Testis (tissue), 3 donors: ENCODE results near the gene WWP2. TPM values are rescaled to one million over a fixed set of nuclear protein-coding genes. Genes with fewer than 3 reads are reported as not detected.
"Not testable (repeated sequence)": the region's sequence is repeated elsewhere in the genome, so short reads cannot be mapped to it uniquely, and the experiment has no call there.

Experiments
- DNase-seq: peaks from one replicate; pipeline ENCODE4 v3.0.0-alpha.2; 2019
- H3K27ac ChIP-seq, 2 donors: fragments of 200-600 bp; sonication (generic); one replicate each; pipeline ENCODE4 v1.5.1; 2019
- H3K27me3 ChIP-seq: fragments of 200-600 bp; sonication (generic); one replicate; pipeline ENCODE4 v1.5.1; 2019
- H3K36me3 ChIP-seq: fragments of 200-600 bp; sonication (generic); one replicate; pipeline ENCODE4 v1.5.1; 2017; ENCODE audit warnings: low read depth; ENCODE audit errors: missing control alignments
- H3K4me1 ChIP-seq: fragments of 200-600 bp; sonication (generic); one replicate; pipeline ENCODE4 v1.5.1; 2019
- H3K4me3 ChIP-seq, 2 donors: fragments of 200-600 bp; sonication (generic); one replicate each; pipeline ENCODE4 v1.5.1; 2017 to 2019
- H3K9me3 ChIP-seq: fragments of 200-600 bp; sonication (generic); one replicate; pipeline ENCODE4 v1.5.1; 2017
- CTCF ChIP-seq, 3 experiments: fragments of 450-650 bp in 2 of 3; fragments of 200-600 bp in 1 of 3; sonication (generic) in 1 of 3; IDR thresholded peaks; one replicate each; pipeline ENCODE4 v1.5.1; 2016 to 2019; ENCODE audit warnings: antibody characterized with exemption in 3 of 3, mild to moderate bottlenecking in 2 of 3, moderate library complexity in 1 of 3
- POLR2A ChIP-seq: fragments of 450-650 bp; IDR thresholded peaks from one replicate; pipeline ENCODE4 v1.6.1; 2017; ENCODE audit warnings: antibody characterized with exemption, mild to moderate bottlenecking, moderate library complexity
- WGBS, 2 donors: methylation state at CpG; one replicate each; pipeline ENCODE4 v1.1.5; 2018; 5-methylcytosine and 5-hydroxymethylcytosine counted together
- intact Hi-C: fragments of 100-400 bp; cut with DNase I; formaldehyde crosslinking; loops from one replicate; pipeline ENCODE4 v1.15.1; 2023; ENCODE audit warnings: low total_unique reads
- polyA plus RNA-seq: library from polyadenylated mRNA; stranded (reverse); fragments of 350-450 nt; fragmentation: Illumina TruSeq; extraction: RNeasy Lipid Tissue Mini Kit (QIAGEN cat#74804); gene quantifications from one replicate; pipeline ENCODE4 v1.2.3, GENCODE V29; 2014; ENCODE audit warnings: low read depth, low replicate concordance; ENCODE audit not compliant: insufficient read depth
- total RNA-seq, 2 donors: library from RNA; depleted of rRNA; stranded (reverse); fragments of >200 nt; gene quantifications; one replicate each; pipeline ENCODE4 v1.2.3, GENCODE V29; 2016

The WWP2 gene
- total and polyA plus RNA-seq, 3 donors from 2014 or later = 46.4 to 60.6 (median 57.6) TPM

- 65 to 66% methylated on average over 14 to 15 of the region's 15 CpGs for WGBS, 2 donors
- no peaks in the 10 kb centered on the region for H3K27me3 ChIP-seq
- H3K36me3 ChIP-seq = no peaks in the 10 kb centered on the region
- no peak overlapping the region for H3K4me3 ChIP-seq
- peaks cover 11% of the 10 kb centered on the region for H3K4me1 ChIP-seq
- intact Hi-C loops = no loop called here
- peak overlapping the region; percentile 44 to 67 for H3K27ac ChIP-seq
- TF ChIP-seq CTCF (IDR thresholded peaks at IDR 0.05) (no peak), POLR2A (no peak)
- no peaks in the 10 kb centered on the region for H3K9me3 ChIP-seq
- peak; percentile 74 for DNase-seq
Observed at GRCh38 chr16:69820926-69821541, 58.9 kb downstream of the WWP2 start.

DNA sequence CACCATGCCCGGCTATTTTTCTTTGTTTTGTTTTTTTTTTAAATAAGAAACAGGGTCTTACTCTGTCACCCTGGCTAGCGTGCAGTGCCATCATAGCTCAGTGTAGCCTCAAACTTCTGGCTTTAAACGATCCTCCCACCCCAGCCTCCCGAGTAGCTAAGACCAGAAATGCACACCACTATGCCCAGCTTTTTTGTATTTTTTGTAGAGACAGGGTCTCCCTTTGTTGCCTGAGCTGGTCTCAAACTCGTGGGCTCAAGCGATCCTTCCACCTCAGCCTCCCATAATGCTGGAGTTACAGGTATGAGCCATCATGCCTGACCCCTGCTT is 59.7 kb downstream of the WWP2 start:
- TF ChIP-seq POLR2A (no peak), CTCF (IDR thresholded peaks at IDR 0.05) (no peak)
- 90 to 93% methylated on average over 6 of the region's 6 CpGs for WGBS, 2 donors
- Histone ChIP-seq H3K4me1 (peaks cover 11% of the 10 kb centered on the region), H3K27me3 (no peaks in the 10 kb centered on the region), H3K4me3 (no peak overlapping the region), H3K36me3 (no peaks in the 10 kb centered on the region), H3K9me3 (no peaks in the 10 kb centered on the region), H3K27ac (no peak overlapping the region)
- intact Hi-C loops = no loop called here
- DNase-seq = no peak

DNA sequence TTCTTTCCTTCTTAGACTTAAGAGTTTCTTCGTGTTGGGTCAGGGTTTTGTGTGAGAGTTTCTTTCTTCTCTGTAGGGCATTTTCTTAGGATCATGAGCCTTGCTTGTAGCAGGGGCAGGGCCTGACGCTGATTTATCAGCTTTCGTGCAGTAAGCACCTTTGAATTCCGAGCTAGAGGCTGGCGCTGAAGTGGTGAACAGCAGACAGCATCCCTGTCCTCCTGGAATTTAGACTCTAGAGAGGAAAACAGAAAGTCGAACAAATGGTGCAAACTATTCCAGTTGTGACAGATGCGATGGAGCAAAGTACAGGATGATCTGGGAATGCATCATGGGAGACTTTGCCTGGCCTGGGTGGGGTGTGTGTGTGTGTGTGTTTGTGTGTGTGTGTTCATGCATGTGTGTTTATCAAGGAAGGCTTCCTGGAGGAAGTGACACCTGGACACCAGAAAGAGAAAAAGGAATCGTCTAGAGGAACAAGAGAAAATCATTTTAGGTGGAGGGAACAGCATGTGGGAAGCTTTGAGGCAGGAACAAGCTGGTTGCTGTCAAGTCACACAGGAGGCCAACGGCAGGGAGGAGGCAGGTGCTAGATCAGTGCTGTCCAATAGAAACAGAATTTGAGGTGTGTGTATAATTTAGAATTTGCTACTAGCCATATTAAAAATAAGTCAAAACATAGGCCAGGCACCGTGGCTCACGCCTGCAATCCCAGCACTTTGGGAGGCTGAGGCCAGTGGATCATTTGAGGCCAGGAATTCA is 60.2 kb downstream of the WWP2 start:
- intact Hi-C loops = no loop called here
- H3K9me3 ChIP-seq = no peaks in the 10 kb centered on the region
- no peak overlapping the region for H3K4me3 ChIP-seq
- no peaks in the 10 kb centered on the region for H3K27me3 ChIP-seq
- WGBS, 2 donors = 84 to 85% methylated on average over 11 of the region's 11 CpGs
- H3K27ac ChIP-seq = no peak overlapping the region
- no peak for TF ChIP-seq POLR2A
- no peak for TF ChIP-seq CTCF (IDR thresholded peaks at IDR 0.05)
- peaks cover 11% of the 10 kb centered on the region for H3K4me1 ChIP-seq
- no peaks in the 10 kb centered on the region for H3K36me3 ChIP-seq
- DNase-seq = no peak

DNA sequence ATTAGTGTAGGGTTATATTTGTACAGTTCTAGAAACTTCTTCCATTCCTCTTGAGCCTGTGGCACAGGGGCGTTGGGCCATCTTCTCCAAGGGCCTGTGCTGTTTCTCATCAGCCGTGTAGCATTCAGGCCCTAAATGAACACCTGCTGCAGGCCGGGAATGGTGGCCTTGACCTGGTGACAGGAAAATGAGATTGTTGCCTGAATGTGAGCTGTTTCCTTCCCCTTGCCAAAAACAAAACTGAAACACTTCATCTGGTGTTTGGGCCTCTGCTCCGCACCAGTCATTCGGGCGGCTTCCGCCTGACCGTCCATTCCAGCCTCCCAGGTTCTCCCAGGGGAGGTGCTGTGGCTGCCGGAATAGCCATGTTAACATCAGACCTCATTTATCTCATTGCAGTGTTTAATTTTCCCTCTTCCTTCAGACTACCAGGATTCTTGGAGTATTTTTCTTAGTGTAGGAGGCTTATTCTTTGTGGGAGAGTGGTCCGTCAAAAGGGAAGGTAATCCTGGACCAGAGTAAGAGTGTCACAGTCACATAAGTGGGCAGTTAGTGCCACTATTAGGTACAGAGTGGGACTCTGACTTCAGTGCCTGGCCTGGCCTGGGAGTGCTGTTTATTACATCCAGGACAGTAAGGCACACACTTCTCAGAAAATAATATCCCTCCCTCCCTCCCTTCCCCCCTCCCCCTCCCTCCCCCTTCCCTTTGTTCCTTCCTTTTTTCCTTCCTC is 61.9 kb downstream of the WWP2 start:
- no peak overlapping the region for H3K4me3 ChIP-seq
- peaks cover 11% of the 10 kb centered on the region for H3K4me1 ChIP-seq
- 23 to 30% methylated on average over 10 of the region's 10 CpGs for WGBS, 2 donors
- DNase-seq = peak; percentile 70
- no peaks in the 10 kb centered on the region for H3K9me3 ChIP-seq
- no peaks in the 10 kb centered on the region for H3K27me3 ChIP-seq
- TF ChIP-seq POLR2A (no peak), CTCF (IDR thresholded peaks at IDR 0.05) (no peak)
- intact Hi-C loops = no loop called here
- peak overlapping the region; percentile 66 to 86 for H3K27ac ChIP-seq
- no peaks in the 10 kb centered on the region for H3K36me3 ChIP-seq

GRCh38 chr16:69824564-69825142 is 62.5 kb downstream of the WWP2 start:
- H3K9me3 ChIP-seq, DNase-seq, intact Hi-C loops, H3K36me3 ChIP-seq, H3K27me3 ChIP-seq, H3K4me3 ChIP-seq: not testable (repeated sequence)
- 90 to 94% methylated on average over 4 of the region's 4 CpGs for WGBS, 2 donors
- peak overlapping the region in 1 of 2 donors; percentile 66 for H3K27ac ChIP-seq
- H3K4me1 ChIP-seq = peaks cover 11% of the 10 kb centered on the region
